Ovary (tissue), 9 donors: Measurements from ENCODE around the gene NKIRAS2. TPM values are rescaled to one million over a fixed set of nuclear protein-coding genes. Genes with fewer than 3 reads are reported as not detected.

Source experiments
- polyA plus RNA-seq, 2 donors: library from polyadenylated mRNA; stranded (reverse); fragments of 200-250 nt in 1 of 2; fragments of 350-450 nt in 1 of 2; fragmentation: Illumina TruSeq in 1 of 2; extraction: RNeasy Lipid Tissue Mini Kit (QIAGEN cat#74804) in 1 of 2; gene quantifications; one replicate each; pipeline ENCODE4 v1.2.3, GENCODE V29; 2013 to 2014
- total RNA-seq, 7 donors: library from RNA; depleted of rRNA in 2 of 7; stranded (reverse); fragments of >200 nt in 2 of 7; fragmentation: NEBNext Ultra II Directional in 3 of 7; extraction: Animal tissue kit (Norgen Biotek cat#: 25700) in 3 of 7; gene quantifications; one replicate each; pipeline versions ENCODE4 v1.1.0 to v1.2.4, GENCODE V29; 2016 to 2023
- donor health status: DM: no; HTN: no; CAD: no; lungs with moderate emphysema.
- donor health status: DM: no; HTN: no; CAD: no.
- donor health status: Bipolar disorder and iron deficiency.
- donor health status: DM: yes; HTN: yes; CAD: no.
- donor health status: DM: no; HTN: no; CAD: no.
- donor health status: DM: yes; HTN: yes; CAD: no.

Gene NKIRAS2
- total and polyA plus RNA-seq, 9 donors, result 11.8 to 27.6 (median 23.9) TPM

Other genes starting within 250 kb of the NKIRAS2 start
- 100 to 1,000 TPM in 1 of 7 donors, 10 to 100 TPM in 6; 30.3 to 153 (median 52.6) TPM for gene JUP, start 233.4 kb upstream of the NKIRAS2 start, total RNA-seq
- 10 to 100 TPM in 1 of 2 donors, 1 to 10 TPM in 1; 7.0 to 59.3 TPM for gene JUP, start 233.4 kb upstream of the NKIRAS2 start, polyA plus RNA-seq
- gene P3H4, start 208.1 kb upstream of the NKIRAS2 start, total RNA-seq, result 10 to 100 TPM; 13.2 to 22.1 (median 16.3) TPM
- 10 to 100 TPM in 1 of 2 donors, 1 to 10 TPM in 1; 7.7 to 10.6 TPM for gene P3H4, start 208.1 kb upstream of the NKIRAS2 start, polyA plus RNA-seq
- 100 to 1,000 TPM in 2 of 7 donors, 10 to 100 TPM in 5; 37.1 to 106 (median 82.5) TPM for gene FKBP10, start 207.1 kb upstream of the NKIRAS2 start, total RNA-seq
- gene FKBP10, start 207.1 kb upstream of the NKIRAS2 start, polyA plus RNA-seq, result 10 to 100 TPM; 76.2 to 80.0 TPM
- gene NT5C3B, start 183.9 kb upstream of the NKIRAS2 start, total RNA-seq, result 10 to 100 TPM; 34.5 to 65.4 (median 48.8) TPM
- gene NT5C3B, start 183.9 kb upstream of the NKIRAS2 start, polyA plus RNA-seq, result 100 to 1,000 TPM in 1 of 2 donors, 10 to 100 TPM in 1; 71.0 to 106 TPM
- under 1 TPM; 0.13 to 0.60 (median 0.23) TPM for gene KLHL10, start 182.3 kb upstream of the NKIRAS2 start, total RNA-seq
- under 1 TPM; 0.21 to 0.57 TPM for gene KLHL10, start 182.3 kb upstream of the NKIRAS2 start, polyA plus RNA-seq
- gene KLHL11, start 154.7 kb upstream of the NKIRAS2 start, total RNA-seq, result 10 to 100 TPM; 18.9 to 30.5 (median 20.6) TPM
- 1 to 10 TPM; 2.7 to 3.9 TPM for gene KLHL11, start 154.7 kb upstream of the NKIRAS2 start, polyA plus RNA-seq
- 100 to 1,000 TPM in 1 of 7 donors, 10 to 100 TPM in 6; 23.6 to 119 (median 53.4) TPM for gene ACLY, start 101.1 kb upstream of the NKIRAS2 start, total RNA-seq
- 10 to 100 TPM; 26.9 to 69.4 TPM for gene ACLY, start 101.1 kb upstream of the NKIRAS2 start, polyA plus RNA-seq
- 10 to 100 TPM in 1 of 7 donors, 1 to 10 TPM in 6; 1.1 to 11.0 (median 2.4) TPM for gene ODAD4, start 89.5 kb upstream of the NKIRAS2 start, total RNA-seq
- 1 to 10 TPM; 1.7 to 2.1 TPM for gene ODAD4, start 89.5 kb upstream of the NKIRAS2 start, polyA plus RNA-seq
- gene CNP, start 53.3 kb upstream of the NKIRAS2 start, total RNA-seq, result 10 to 100 TPM; 30.5 to 88.9 (median 77.5) TPM
- 10 to 100 TPM; 30.7 to 47.0 TPM for gene CNP, start 53.3 kb upstream of the NKIRAS2 start, polyA plus RNA-seq
- gene DNAJC7, start 2.7 kb upstream of the NKIRAS2 start, total RNA-seq, result 10 to 100 TPM; 37.7 to 92.4 (median 70.1) TPM
- 100 to 1,000 TPM in 1 of 2 donors, 10 to 100 TPM in 1; 61.1 to 102 TPM for gene DNAJC7, start 2.7 kb upstream of the NKIRAS2 start, polyA plus RNA-seq
- gene C17orf113, start 30.5 kb downstream of the NKIRAS2 start, total RNA-seq, result 1 to 10 TPM; 1.7 to 3.9 (median 2.5) TPM
- gene C17orf113, start 30.5 kb downstream of the NKIRAS2 start, polyA plus RNA-seq, result 1 to 10 TPM in 1 of 2 donors, under 1 TPM in 1; 0.67 to 2.5 TPM
- 1 to 10 TPM in 6 of 7 donors, under 1 TPM in 1; 0.36 to 2.0 (median 1.5) TPM for gene ZNF385C, start 78.4 kb downstream of the NKIRAS2 start, total RNA-seq
- 1 to 10 TPM; 1.8 to 3.0 TPM for gene ZNF385C, start 78.4 kb downstream of the NKIRAS2 start, polyA plus RNA-seq
- gene DHX58, start 92.6 kb downstream of the NKIRAS2 start, total RNA-seq, result 10 to 100 TPM in 6 of 7 donors, 1 to 10 TPM in 1; 8.6 to 24.6 (median 19.3) TPM
- 10 to 100 TPM; 10.3 to 22.2 TPM for gene DHX58, start 92.6 kb downstream of the NKIRAS2 start, polyA plus RNA-seq
- 10 to 100 TPM; 38.6 to 66.4 (median 57.9) TPM for gene KAT2A, start 101.3 kb downstream of the NKIRAS2 start, total RNA-seq
- gene KAT2A, start 101.3 kb downstream of the NKIRAS2 start, polyA plus RNA-seq, result 10 to 100 TPM; 27.1 to 77.5 TPM
- gene HSPB9, start 102.7 kb downstream of the NKIRAS2 start, total RNA-seq, result under 1 TPM; 0.15 to 0.95 (median 0.48) TPM
- gene HSPB9, start 102.7 kb downstream of the NKIRAS2 start, polyA plus RNA-seq, result under 1 TPM in 1 of 2 donors, not detected in 1; 0.46 TPM
- 100 to 1,000 TPM in 2 of 7 donors, 10 to 100 TPM in 5; 53.8 to 114 (median 94.3) TPM for gene RAB5C, start 134.9 kb downstream of the NKIRAS2 start, total RNA-seq
- gene RAB5C, start 134.9 kb downstream of the NKIRAS2 start, polyA plus RNA-seq, result 100 to 1,000 TPM; 124 to 130 TPM
- under 1 TPM in 4 of 7 donors, not detected in 3; 0.08 to 0.40 (median 0.15) TPM for gene KCNH4, start 161.1 kb downstream of the NKIRAS2 start, total RNA-seq
- gene KCNH4, start 161.1 kb downstream of the NKIRAS2 start, polyA plus RNA-seq, result under 1 TPM in 1 of 2 donors, not detected in 1; 0.07 TPM
- not detected for gene HCRT, start 165.4 kb downstream of the NKIRAS2 start, total RNA-seq
- not detected for gene HCRT, start 165.4 kb downstream of the NKIRAS2 start, polyA plus RNA-seq
- 10 to 100 TPM; 19.5 to 40.1 (median 31.0) TPM for gene GHDC, start 174.4 kb downstream of the NKIRAS2 start, total RNA-seq
- 10 to 100 TPM in 1 of 2 donors, 1 to 10 TPM in 1; 9.2 to 30.4 TPM for gene GHDC, start 174.4 kb downstream of the NKIRAS2 start, polyA plus RNA-seq